Stimulated activated naive CD4-positive, alpha-beta T cell treated with Interleukin-2 at 50 U/mL for 16 hours (primary cell): ENCODE results near the gene LY6G5B.

Source experiments
- DNase-seq: peaks from one replicate; lab custom pipeline; 2025; lab: John Stamatoyannopoulos, UW

Gene LY6G5B

DNA sequence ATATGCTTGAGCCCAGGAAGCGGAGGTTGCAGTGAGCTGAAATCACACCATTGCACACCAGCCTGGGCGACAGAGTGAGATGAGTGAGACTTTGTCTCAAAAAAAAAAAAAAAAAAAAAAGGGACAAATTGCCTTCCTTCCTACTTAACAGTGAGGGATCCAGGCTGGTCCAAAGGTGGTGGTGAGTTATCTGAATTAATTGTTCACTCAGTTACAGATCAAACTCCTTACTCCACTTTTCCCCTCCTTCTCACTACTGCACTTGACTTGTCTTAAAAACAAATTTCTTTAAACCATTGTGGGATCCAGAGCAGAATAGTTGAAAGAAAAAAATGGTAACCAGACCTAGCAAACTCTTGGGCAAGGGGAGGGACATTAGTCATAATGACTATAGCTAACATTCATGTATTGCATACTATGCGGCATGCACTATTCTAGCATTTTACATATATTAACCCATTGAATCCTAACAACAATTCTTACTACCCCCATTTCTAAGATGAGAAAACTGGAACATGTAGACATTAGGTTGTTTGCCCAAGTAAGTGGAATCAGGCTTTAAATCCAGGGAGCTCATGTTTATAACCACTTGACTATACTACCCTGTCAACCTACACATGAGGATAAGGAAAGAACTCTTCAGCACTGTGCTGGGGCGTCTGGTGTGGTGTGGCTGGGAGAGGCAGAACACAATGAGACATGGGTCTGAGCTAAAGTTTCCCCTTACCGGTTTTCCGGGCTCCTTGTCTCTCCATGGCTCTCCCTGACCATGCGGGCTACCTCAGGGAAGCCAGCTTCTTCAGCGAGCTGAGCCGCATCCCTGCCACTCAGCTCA, 6.4 kb upstream of the LY6G5B start:
- no peak for DNase-seq

GRCh38 chr6:31663961-31664789, 5.6 kb upstream of the LY6G5B start:
- no peak for DNase-seq

GRCh38 chr6:31664790-31665500, 4.8 kb upstream of the LY6G5B start, which contains the start of gene GPANK1:
TSS of gene GPANK1 (minus strand) at chr6:31664997. CDS start at chr6:31664478, 519 bp downstream.
- DNase-seq: peak; percentile 87

GRCh38 chr6:31665501-31666336, 4.1 kb upstream of the LY6G5B start, which contains the start of gene CSNK2B:
TSS of gene CSNK2B (plus strand) at chr6:31666080. CDS start at chr6:31666832, 752 bp downstream.
- peak; percentile 99 for DNase-seq

DNA sequence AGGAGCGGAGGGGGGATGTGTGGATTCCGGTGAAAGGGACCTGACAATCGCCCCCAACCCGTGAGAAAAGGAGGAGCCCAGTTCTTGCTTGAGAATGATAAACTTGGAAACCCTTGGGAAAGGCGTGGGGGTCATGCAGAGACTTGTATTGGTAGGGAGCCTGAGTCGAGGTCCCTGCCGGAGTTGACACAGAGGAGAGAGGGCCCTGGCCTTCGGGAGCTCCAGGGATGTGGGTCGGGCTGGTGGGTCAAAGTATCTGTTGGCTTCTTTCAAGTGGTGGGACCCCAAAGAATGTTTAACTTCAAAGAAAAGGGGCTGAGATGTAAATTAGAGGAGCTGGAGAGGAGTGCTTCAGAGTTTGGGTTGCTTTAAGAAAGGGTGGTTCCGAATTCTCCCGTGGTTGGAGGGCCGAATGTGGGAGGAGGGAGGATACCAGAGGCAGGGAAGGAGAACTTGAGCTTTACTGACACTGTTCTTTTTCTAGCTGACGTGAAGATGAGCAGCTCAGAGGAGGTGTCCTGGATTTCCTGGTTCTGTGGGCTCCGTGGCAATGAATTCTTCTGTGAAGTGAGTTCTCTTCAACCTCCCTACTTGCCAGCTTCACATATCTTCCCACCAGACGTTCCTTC, 3.3 kb upstream of the LY6G5B start:
- DNase-seq: no peak

- no peak for DNase-seq
Observed at GRCh38 chr6:31676322-31676903, 6.6 kb downstream of the LY6G5B start.

DNA sequence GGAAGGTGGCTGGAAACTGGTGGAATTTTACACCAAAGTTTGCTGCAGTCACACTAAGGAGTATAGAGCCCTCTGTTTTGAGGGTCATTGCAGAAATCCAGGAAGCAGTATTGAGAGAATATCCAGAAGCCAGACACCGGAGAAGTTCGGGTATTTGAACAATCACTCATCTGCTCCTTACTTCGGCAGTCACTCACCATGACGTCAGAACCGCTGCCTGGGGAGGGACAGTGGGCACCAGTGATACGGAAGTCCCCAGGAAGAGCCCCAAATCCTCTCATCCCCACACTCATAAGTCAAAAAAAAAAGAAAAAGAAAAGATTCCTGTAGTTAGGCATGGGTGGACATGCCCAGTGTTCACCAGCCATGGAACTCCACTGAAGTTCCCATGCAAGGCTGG, 7.1 kb downstream of the LY6G5B start:
- no peak for DNase-seq

DNA sequence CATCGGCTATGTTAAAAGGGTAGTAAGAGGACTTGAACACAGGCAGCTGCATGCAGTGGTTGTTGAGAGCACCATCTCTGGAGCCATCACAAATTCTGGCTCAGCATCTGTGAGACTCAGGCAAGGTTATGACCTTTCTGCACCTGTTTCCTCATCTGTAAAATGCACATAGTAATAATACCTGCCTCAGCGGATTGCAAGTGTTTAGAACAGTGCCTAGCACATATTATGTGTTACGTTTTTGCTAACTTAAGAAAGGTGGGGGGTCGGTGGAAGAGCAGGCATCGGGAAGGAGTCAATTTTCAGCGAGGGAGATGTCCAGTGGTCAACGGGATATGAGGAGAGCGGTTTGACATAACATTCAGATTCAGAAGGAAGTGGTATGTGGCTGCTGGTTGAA, 8.2 kb downstream of the LY6G5B start:
- no peak for DNase-seq

DNA sequence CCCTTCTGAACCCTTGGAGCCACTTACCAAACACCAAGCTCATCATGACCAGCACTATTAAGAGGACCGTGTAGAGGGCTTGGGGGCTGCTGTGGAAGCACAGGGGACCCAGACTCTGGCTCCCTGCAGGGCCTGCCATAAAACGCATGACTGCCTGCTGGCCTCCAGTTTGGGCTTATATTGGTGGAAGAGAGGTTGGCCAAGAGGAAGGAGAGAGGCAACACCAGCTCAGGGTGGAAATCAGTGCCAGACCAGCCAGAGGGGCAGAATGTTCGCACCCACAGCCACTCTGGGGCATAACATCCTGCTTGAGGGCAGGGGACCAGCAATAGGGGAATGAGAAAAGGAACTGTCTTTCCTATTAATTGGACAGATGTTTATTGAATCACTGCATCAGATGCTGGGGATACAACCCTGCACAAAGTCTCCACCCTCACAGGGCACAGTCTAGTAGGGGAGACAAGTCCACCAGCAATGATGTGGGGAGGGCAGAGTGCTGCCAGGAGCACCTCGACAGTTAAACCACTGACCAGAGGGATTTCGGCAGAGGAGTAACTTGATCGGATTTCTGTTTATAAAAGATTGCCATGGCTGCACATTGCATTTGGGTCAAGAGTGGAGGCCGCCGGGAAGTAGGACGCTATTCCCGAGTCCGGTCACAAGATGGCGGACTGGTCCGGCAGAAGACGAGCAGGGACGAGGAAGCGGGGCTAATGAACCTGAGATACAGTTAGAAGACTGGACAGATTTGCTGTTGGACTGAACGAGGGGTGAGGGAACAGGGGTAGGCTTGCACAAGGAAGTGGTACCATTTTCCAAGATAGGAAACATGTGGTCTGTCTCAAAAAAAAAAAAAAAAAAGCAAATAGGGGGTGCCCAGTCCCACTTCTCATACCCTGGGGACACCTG, 10.7 kb downstream of the LY6G5B start, which contains the start of gene LY6G5C:
Gene LY6G5C, minus strand, starts transcription at position 842 of the 909 bp plus-strand sequence. Its CDS starts 694 bp downstream, at position 148.
- peak; percentile 64 for DNase-seq

DNA sequence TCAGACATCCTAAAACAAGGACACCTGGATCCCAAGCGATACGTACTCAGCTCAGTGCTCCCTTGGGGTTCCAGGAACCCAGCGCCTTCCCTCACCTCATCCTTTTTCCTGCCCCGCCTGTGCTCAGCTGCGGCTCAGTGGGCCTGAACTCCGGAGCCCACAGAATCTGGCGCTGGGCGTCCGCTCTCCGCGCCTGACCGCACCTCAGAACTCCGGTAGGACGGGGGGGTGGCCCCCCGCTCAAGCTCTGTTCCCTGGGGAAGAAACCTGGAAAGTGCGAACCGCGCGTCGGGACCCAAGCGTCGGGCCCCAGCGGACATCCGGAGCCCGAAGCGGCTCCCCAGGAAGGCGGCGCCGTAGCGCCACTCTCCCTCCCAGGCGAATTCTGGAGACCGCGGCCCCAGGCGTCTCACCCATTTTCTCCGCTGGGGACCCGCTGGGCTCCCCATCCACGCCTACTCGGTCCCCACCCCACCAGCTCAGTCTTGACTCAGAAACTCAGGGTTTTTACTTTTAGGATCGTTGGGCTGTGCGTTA, 11.4 kb downstream of the LY6G5B start:
- DNase-seq: peak; percentile 30

DNA sequence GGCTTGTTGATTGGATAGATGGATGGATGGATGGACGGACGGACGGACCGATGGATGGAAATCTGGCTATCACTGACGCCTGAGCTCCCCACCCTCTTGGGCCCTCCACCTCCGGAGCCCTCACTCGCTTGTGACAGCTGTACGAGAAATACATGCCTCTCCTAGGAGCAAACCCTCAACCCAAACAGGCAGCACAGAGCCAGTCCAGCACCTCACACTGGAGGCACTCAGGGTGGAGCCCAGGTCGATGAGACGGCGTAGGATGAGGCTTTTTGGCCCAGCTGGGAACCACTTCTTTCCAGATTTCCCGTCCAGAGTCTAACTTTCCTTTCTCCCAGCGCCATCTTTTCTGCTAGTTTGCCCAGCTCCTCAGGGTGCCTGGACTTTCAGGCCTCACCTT, 13.8 kb downstream of the LY6G5B start:
- no peak for DNase-seq

DNA sequence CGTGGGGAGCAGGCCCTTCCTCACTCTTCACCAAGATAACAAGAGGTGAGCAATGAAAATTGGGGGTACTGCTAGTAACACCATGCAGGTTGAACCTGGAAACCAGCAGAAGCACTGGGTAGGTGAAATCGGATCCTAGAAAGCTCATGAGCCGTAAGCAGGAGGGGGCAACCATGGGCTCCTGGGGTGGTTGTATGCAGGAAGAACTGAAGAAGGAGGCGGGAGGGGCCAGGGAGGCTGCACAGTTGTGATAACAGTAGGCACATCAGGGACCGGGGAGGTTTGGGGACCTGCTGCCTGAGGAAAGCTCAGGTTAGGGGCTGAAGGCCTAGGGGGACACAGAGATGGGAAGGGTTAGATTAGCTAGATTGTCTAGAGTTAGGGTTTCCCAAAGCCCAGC, 16.7 kb downstream of the LY6G5B start:
- no peak for DNase-seq

- DNase-seq: no peak
Observed at GRCh38 chr6:31687321-31687720, 17.5 kb downstream of the LY6G5B start.

DNA sequence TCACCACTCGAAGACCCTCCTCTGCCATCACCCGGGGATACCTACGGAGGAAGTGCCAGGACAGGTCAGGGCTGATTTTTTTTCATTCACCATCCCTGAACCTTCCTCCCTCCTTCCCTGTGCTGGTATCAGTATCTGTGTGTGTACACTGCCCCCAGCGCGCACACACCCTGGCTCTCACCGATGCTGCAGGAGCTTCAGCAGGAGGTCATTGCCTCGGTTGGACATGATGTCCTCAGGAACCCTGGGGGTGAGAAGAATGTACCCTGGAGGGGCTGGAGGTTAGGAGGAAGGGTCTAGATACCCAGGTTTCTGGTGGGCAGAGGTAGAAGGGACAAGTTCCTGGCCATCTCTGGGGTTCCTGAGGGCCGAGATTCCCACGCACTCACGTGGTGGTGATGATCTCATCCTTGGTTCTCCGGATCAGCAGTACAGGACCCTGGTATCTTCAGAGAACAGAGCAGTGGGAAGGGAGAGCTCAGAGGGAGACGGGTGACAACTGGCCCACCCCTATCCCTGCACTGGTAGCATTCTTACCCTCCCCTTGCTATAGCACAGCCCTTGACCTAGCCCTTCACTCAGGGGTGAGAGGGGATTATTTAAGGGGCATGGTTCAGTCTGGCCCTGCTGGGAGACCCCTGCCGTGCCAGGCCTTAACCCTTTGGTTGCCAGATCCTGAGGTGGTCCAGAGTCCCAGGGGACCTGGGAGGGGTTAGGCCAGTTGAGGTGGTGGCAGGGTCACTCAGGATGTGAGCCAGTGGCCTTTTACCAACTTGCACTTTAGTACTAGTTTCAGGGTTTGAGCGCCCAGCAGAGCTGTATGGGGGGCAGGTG, 18.3 kb downstream of the LY6G5B start:
- DNase-seq: no peak

GRCh38 chr6:31689249-31690110, 19.7 kb downstream of the LY6G5B start:
- no peak for DNase-seq

DNA sequence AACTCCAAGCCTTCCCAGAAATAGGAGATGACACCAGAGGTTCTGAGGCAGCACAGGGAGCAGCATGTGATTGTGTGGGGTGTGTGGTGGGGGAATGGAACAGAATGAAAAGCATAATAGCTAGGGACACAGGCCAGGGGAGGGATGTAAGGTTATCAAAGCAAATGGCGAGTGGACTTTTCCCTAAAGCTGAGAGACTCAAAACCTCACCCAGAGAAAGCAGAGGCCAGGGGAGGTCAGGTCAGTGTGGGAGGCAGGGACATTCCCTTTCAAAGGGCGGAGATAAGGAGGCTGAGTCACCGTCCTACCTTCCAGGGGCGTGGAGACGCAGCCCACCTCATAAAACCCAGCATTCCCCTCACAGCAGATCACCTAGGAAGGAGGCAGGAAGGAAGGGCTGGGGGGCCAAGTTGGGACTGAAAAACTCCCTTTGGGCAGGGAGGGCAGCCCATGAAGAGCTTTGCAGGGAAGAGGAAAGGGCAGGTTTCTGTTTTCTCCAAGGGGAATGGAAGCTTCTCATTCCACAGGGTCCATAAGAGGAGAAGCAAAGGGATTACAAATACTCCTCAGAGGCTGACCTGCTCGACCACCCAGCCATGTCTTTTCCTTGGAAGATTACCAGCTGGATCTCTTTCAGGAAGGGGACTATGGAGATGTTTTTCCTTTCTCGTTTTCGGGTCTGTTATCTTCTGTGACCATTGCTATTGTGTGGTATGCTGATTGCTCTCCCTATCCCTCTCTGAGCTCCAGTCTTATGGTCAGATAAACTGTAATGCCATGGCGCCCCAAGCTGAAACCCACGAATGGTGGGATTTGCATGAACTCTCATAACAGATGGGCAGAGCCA, 20.7 kb downstream of the LY6G5B start:
- DNase-seq: no peak
